ENCODE data around the gene TRMU.

GRCh38 chr22:46355996-46356471, 20.5 kb downstream of the TRMU start:
- TF ChIP-seq CTCF (conservative IDR thresholded peaks at IDR 0.05; ENCODE audit: low read depth in 2 of 2) (no peak), EZH2 (IDR thresholded peaks at IDR 0.05; ENCODE audit: low read depth, unreplicated experiment) (no peak), REST (IDR thresholded peaks at IDR 0.05; ENCODE audit: unreplicated experiment) (no peak), EZH2phosphoT487 (IDR thresholded peaks at IDR 0.05; ENCODE audit: unreplicated experiment) (no peak), NANOG (IDR thresholded peaks at IDR 0.05; ENCODE audit: borderline replicate concordance) (no peak), POLR2AphosphoS5 (IDR thresholded peaks at IDR 0.05; ENCODE audit: low read depth) (no peak), CREB1 (CRISPR knock-in tag; IDR thresholded peaks at IDR 0.05; ENCODE audit: low read depth) (no peak), ETS1 (IDR thresholded peaks at IDR 0.05) (no peak), JUNB (IDR thresholded peaks at IDR 0.05; ENCODE audit: unreplicated experiment) (no peak), ZNF331 (CRISPR knock-in tag; IDR thresholded peaks at IDR 0.05; ENCODE audit: low read depth) (no peak)

Data from GM23338 (cell line).